Astrocyte (in vitro differentiated cells and primary cell): Measurements from ENCODE around the gene TCAF1. TPM values are rescaled to one million over a fixed set of nuclear protein-coding genes. Genes with fewer than 3 reads are reported as not detected.

ENCODE experiments used
- DNase-seq: peaks from one replicate; pipeline ENCODE4 v3.0.0-alpha.2; 2010; ENCODE audit warnings: low read depth
- FAIRE-seq: peaks from 2 replicates; lab custom pipeline; 2011; peaks lifted over from hg19 to GRCh38; lab: Jason Lieb, UNC
- H2AFZ ChIP-seq: 2 replicates; pipeline ENCODE4 v1.6.0; 2012; ENCODE audit warnings: low read depth, low read length, inconsistent platforms
- H3K27ac ChIP-seq: 2 replicates; pipeline ENCODE4 v1.5.1; 2011; ENCODE audit warnings: low read depth, low read length, inconsistent platforms
- H3K27me3 ChIP-seq: 2 replicates; pipeline ENCODE4 v1.6.0; 2011; ENCODE audit warnings: low read length, inconsistent platforms; ENCODE audit not compliant: insufficient read depth
- H3K36me3 ChIP-seq: 2 replicates; pipeline ENCODE4 v1.5.1; 2011; ENCODE audit warnings: low read length, inconsistent platforms; ENCODE audit not compliant: insufficient read depth
- H3K4me1 ChIP-seq: 2 replicates; pipeline ENCODE4 v1.5.1; 2011; ENCODE audit warnings: low read length, inconsistent platforms; ENCODE audit not compliant: insufficient read depth
- H3K4me2 ChIP-seq: 2 replicates; pipeline ENCODE4 v1.6.0; 2012; ENCODE audit warnings: low read length, inconsistent platforms
- H3K4me3 ChIP-seq: 2 replicates; pipeline ENCODE4 v1.5.1; 2011; ENCODE audit warnings: low read depth, mild to moderate bottlenecking, low read length, inconsistent platforms; ENCODE audit not compliant: insufficient read depth
- H3K79me2 ChIP-seq: 2 replicates; pipeline ENCODE4 v1.6.0; 2012; ENCODE audit warnings: mild to moderate bottlenecking, low read length, inconsistent platforms; ENCODE audit not compliant: insufficient read depth
- H3K9ac ChIP-seq: 2 replicates; pipeline ENCODE4 v1.6.0; 2012; ENCODE audit warnings: mild to moderate bottlenecking, low read length, inconsistent platforms
- H3K9me3 ChIP-seq: 2 replicates; pipeline ENCODE4 v1.5.1; 2012; ENCODE audit warnings: low read depth, mild to moderate bottlenecking, low read length, inconsistent platforms; ENCODE audit not compliant: insufficient read depth
- H4K20me1 ChIP-seq: 2 replicates; pipeline ENCODE4 v1.6.0; 2012; ENCODE audit warnings: low read length, inconsistent platforms; ENCODE audit not compliant: insufficient read depth
- H3K27ac Mint-ChIP-seq: one replicate; pipeline ENCODE4 v1.8.0; 2021; ENCODE audit warnings: mild to moderate bottlenecking, mixed read lengths; ENCODE audit not compliant: unreplicated experiment
- H3K27me3 Mint-ChIP-seq: one replicate; pipeline ENCODE4 v1.8.0; 2021; ENCODE audit warnings: low read depth, mixed read lengths; ENCODE audit not compliant: unreplicated experiment
- H3K36me3 Mint-ChIP-seq: one replicate; pipeline ENCODE4 v1.8.0; 2021; ENCODE audit warnings: low read depth, mixed read lengths; ENCODE audit not compliant: unreplicated experiment
- H3K4me1 Mint-ChIP-seq: one replicate; pipeline ENCODE4 v1.8.0; 2021; ENCODE audit warnings: low read depth, mixed read lengths; ENCODE audit not compliant: unreplicated experiment
- H3K4me3 Mint-ChIP-seq: one replicate; pipeline ENCODE4 v1.8.0; 2021; ENCODE audit warnings: mild to moderate bottlenecking, moderate library complexity, mixed read lengths; ENCODE audit not compliant: unreplicated experiment
- H3K9me3 Mint-ChIP-seq: one replicate; pipeline ENCODE4 v1.8.0; 2021; ENCODE audit warnings: mild to moderate bottlenecking, mixed read lengths; ENCODE audit not compliant: unreplicated experiment
- CTCF ChIP-seq: IDR thresholded peaks from 2 replicates; pipeline ENCODE4 v1.5.1; 2011; ENCODE audit warnings: low read depth, mild to moderate bottlenecking, inconsistent platforms, low read length, moderate library complexity; ENCODE audit not compliant: insufficient read depth
- EZH2 ChIP-seq: IDR thresholded peaks from 2 replicates; pipeline ENCODE4 v1.6.1; 2012; ENCODE audit warnings: mild to moderate bottlenecking, low read length, inconsistent platforms; ENCODE audit not compliant: insufficient read depth
- total RNA-seq: library from RNA; stranded (reverse); gene quantifications from 2 replicates; pipeline ENCODE4 v1.2.1, GENCODE V29; 2021

Gene TCAF1
- total RNA-seq, 1 donor from 2014 or later: 90.8 TPM

GRCh38 chr7:143898810-143899209, 3.2 kb downstream of the TCAF1 start:
- TF ChIP-seq EZH2: no peak
- no peak for TF ChIP-seq CTCF
- Histone ChIP-seq H3K4me3 (no peak overlapping the region), H2AFZ (no peak overlapping the region), H3K27ac (no peak overlapping the region), H3K79me2 (peaks cover 72% of the 10 kb centered on the region), H3K9ac (no peak overlapping the region), H3K27me3 (no peaks in the 10 kb centered on the region), H3K36me3 (no peaks in the 10 kb centered on the region), H3K4me2 (no peak overlapping the region), H3K9me3 (no peaks in the 10 kb centered on the region), H4K20me1 (peaks cover 16% of the 10 kb centered on the region), H3K4me1 (peaks cover 18% of the 10 kb centered on the region)
- no peak for DNase-seq
- no peak overlapping the region for H3K4me3 Mint-ChIP-seq
- peaks cover 15% of the 10 kb centered on the region for H3K4me1 Mint-ChIP-seq
- H3K36me3 Mint-ChIP-seq: no peaks in the 10 kb centered on the region
- no peak overlapping the region for H3K27ac Mint-ChIP-seq
- FAIRE-seq: no peak
- no peaks in the 10 kb centered on the region for H3K27me3 Mint-ChIP-seq
- no peaks in the 10 kb centered on the region for H3K9me3 Mint-ChIP-seq

- FAIRE-seq: no peak
- no peak overlapping the region for H3K4me2 ChIP-seq
- Mint-ChIP-seq H3K27me3 (no peaks in the 10 kb centered on the region), H3K27ac (no peak overlapping the region), H3K4me3 (no peak overlapping the region), H3K36me3 (no peaks in the 10 kb centered on the region), H3K4me1 (peaks cover 16% of the 10 kb centered on the region), H3K9me3 (no peaks in the 10 kb centered on the region)
- no peak overlapping the region for H3K4me3 ChIP-seq
- H3K9ac ChIP-seq: no peak overlapping the region
- no peaks in the 10 kb centered on the region for H3K27me3 ChIP-seq
- H3K36me3 ChIP-seq: no peaks in the 10 kb centered on the region
- peaks cover 19% of the 10 kb centered on the region for H4K20me1 ChIP-seq
- H3K9me3 ChIP-seq: no peaks in the 10 kb centered on the region
- peaks cover 18% of the 10 kb centered on the region for H3K4me1 ChIP-seq
- no peak overlapping the region for H3K27ac ChIP-seq
- H2AFZ ChIP-seq: no peak overlapping the region
- no peak for TF ChIP-seq EZH2
- no peak for TF ChIP-seq CTCF
- H3K79me2 ChIP-seq: peaks cover 87% of the 10 kb centered on the region
- DNase-seq: no peak
These were observed 5.3 kb downstream of the TCAF1 start for GRCh38 chr7:143896667-143897066.

GRCh38 chr7:143892527-143893300, 9.3 kb downstream of the TCAF1 start:
- Histone ChIP-seq H3K36me3 (no peaks in the 10 kb centered on the region), H4K20me1 (peaks cover 17% of the 10 kb centered on the region), H3K4me1 (no peaks in the 10 kb centered on the region), H3K9me3 (no peaks in the 10 kb centered on the region), H2AFZ (no peak overlapping the region), H3K27ac (no peak overlapping the region), H3K4me2 (no peak overlapping the region), H3K9ac (no peak overlapping the region), H3K27me3 (no peaks in the 10 kb centered on the region), H3K4me3 (no peak overlapping the region), H3K79me2 (peaks cover 79% of the 10 kb centered on the region)
- Mint-ChIP-seq H3K27me3 (no peaks in the 10 kb centered on the region), H3K36me3 (peaks cover 3% of the 10 kb centered on the region), H3K27ac (no peak overlapping the region), H3K4me3 (no peak overlapping the region), H3K4me1 (peaks cover 8% of the 10 kb centered on the region), H3K9me3 (peaks cover 4% of the 10 kb centered on the region)
- peak; percentile 15 for DNase-seq
- FAIRE-seq: no peak
- TF ChIP-seq EZH2 (no peak), CTCF (peak; percentile 47)
